Measurements from ENCODE around the gene RAPGEF1. TPM values are rescaled to one million over a fixed set of nuclear protein-coding genes. Genes with fewer than 3 reads are reported as not detected.

RAPGEF1 gene
- total and polyA plus RNA-seq, 12 donors, result 14.5 to 136 (median 49.1) TPM

DNA sequence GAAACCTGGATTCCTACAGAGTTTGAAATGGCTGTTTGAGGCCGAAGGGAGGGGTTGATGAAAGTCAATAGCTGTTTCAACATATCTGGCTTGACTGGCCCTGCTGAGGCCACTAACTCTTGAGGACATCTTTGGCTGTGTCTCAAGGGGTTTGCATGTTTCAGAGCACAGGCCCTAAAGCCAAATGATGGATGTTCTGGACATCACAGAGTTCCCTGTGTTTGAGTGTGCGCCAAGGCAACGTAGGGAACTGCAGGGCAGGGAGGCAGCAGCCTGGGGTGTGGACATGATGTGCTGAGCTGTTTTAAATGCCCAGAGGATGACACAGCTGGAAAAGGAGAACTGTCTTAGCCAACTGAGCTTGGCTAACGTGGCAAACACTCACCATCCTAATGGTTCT, 89.6 kb downstream of the RAPGEF1 start:
- 46 to 59% (median 54%) methylated on average over 3 to 4 of the region's 4 CpGs for WGBS, 4 donors
- Histone ChIP-seq H3K36me3 (replicated peaks in 1 of 2) (no peaks in the 10 kb centered on the region), H3K27me3 (no peaks in the 10 kb centered on the region), H3K4me1 (replicated peaks in 1 of 2) (peaks cover 14 to 31% of the 10 kb centered on the region in 2 donors), H3K27ac (peak overlapping the region in 2 of 5 donors; percentile 78 to 82), H3K9me3 (replicated peaks in 1 of 3) (no peaks in the 10 kb centered on the region), H3K4me3 (no peak overlapping the region)
- intact Hi-C loops (cut with DNase I), result no loop called here
- TF ChIP-seq POLR2A (IDR thresholded peaks at IDR 0.05), result no peak
- TF ChIP-seq, protein P1, sequence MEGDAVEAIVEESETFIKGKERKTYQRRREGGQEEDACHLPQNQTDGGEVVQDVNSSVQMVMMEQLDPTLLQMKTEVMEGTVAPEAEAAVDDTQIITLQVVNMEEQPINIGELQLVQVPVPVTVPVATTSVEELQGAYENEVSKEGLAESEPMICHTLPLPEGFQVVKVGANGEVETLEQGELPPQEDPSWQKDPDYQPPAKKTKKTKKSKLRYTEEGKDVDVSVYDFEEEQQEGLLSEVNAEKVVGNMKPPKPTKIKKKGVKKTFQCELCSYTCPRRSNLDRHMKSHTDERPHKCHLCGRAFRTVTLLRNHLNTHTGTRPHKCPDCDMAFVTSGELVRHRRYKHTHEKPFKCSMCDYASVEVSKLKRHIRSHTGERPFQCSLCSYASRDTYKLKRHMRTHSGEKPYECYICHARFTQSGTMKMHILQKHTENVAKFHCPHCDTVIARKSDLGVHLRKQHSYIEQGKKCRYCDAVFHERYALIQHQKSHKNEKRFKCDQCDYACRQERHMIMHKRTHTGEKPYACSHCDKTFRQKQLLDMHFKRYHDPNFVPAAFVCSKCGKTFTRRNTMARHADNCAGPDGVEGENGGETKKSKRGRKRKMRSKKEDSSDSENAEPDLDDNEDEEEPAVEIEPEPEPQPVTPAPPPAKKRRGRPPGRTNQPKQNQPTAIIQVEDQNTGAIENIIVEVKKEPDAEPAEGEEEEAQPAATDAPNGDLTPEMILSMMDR (IDR thresholded peaks at IDR 0.05), result peak in 1 of 6 experiments; percentile 20
- peak in 6 of 7 donors; percentile 63 to 84 (median 76) for DNase-seq

DNA sequence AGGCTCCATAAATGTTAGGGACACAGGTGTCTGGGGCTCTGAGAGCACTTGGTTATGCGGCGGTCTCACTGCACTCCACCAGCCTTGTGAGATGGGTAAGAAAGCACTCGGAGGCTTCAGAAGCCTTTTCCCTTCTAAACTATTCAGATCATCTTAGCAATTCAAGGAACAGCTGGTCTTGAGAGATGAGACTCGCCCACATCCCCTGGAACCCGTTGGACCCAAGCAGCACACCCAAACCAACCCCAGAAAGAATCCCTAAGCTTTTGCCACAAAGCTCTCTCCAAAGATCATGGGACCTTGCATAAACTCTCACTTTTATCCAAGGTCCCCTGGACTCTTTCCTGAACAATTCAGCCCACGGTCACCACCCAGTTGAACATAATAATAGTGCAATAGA, 90.2 kb downstream of the RAPGEF1 start:
- H3K27ac ChIP-seq, result peak overlapping the region in 2 of 5 donors; percentile 78 to 82
- no peaks in the 10 kb centered on the region for H3K27me3 ChIP-seq
- no peaks in the 10 kb centered on the region for H3K36me3 ChIP-seq (replicated peaks in 1 of 2)
- TF ChIP-seq, protein P1 (IDR thresholded peaks at IDR 0.05), result no peak
- TF ChIP-seq POLR2A (IDR thresholded peaks at IDR 0.05), result no peak
- H3K4me3 ChIP-seq, result no peak overlapping the region
- no peak for DNase-seq
- intact Hi-C loops (cut with DNase I), result no loop called here
- no peaks in the 10 kb centered on the region for H3K9me3 ChIP-seq (replicated peaks in 1 of 3)
- 93 to 94% (median 94%) methylated on average over 4 to 6 of the region's 6 CpGs for WGBS, 4 donors
- H3K4me1 ChIP-seq (replicated peaks in 1 of 2), result peaks cover 10 to 25% of the 10 kb centered on the region in 2 donors

- WGBS, 4 donors, result 87 to 89% (median 88%) methylated on average over 8 to 13 of the region's 13 CpGs
- Histone ChIP-seq H3K36me3 (replicated peaks in 1 of 2) (peaks cover 0 to 10% of the 10 kb centered on the region in 2 donors), H3K4me1 (replicated peaks in 1 of 2) (peaks cover 0 to 7% of the 10 kb centered on the region in 2 donors), H3K27me3 (no peaks in the 10 kb centered on the region), H3K27ac (no peak overlapping the region), H3K9me3 (replicated peaks in 1 of 3) (no peaks in the 10 kb centered on the region), H3K4me3 (no peak overlapping the region)
- no peak for DNase-seq
- TF ChIP-seq, protein P1 (IDR thresholded peaks at IDR 0.05), result no peak
- no peak for TF ChIP-seq POLR2A (IDR thresholded peaks at IDR 0.05)
- intact Hi-C loops (cut with DNase I), result no loop called here
Measured at GRCh38 chr9:131645078-131645776, 94.6 kb downstream of the RAPGEF1 start.

DNA sequence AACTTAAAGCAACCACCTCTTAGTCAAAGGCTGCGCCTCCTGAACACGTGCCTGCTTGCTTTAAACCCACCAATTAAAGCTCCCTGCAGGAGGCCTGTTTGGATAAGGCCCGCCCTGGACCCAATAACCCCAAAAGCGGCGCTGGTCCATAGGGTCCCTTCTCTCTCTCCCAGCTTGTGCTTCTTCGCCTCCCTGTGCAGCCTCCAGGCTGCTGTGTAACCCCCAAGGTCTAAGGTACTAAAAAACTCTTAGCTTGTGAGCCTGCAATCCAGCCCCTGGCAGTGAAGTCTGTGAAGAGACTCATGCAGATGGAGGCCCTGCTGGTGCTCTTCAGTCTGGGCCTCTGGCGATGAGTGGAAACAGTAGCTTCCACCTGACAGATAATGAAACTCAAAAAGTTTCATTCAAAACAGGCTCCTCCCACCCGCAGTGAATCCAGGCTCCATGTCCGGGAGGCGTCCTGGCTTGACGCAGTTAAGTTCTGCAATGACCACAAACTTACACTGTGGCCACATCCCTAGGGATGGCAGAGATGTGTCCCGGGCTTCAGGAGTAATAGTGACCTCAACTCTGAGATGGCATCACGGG, 97.3 kb downstream of the RAPGEF1 start:
- no peak for DNase-seq
- Histone ChIP-seq H3K27ac (no peak overlapping the region), H3K36me3 (replicated peaks in 1 of 2) (peaks cover 0 to 19% of the 10 kb centered on the region in 2 donors), H3K9me3 (replicated peaks in 1 of 3) (no peaks in the 10 kb centered on the region), H3K4me1 (replicated peaks in 1 of 2) (no peaks in the 10 kb centered on the region), H3K4me3 (no peak overlapping the region), H3K27me3 (no peaks in the 10 kb centered on the region)
- intact Hi-C loops (cut with DNase I), result no loop called here
- TF ChIP-seq, protein P1 (IDR thresholded peaks at IDR 0.05), result no peak
- no peak for TF ChIP-seq POLR2A (IDR thresholded peaks at IDR 0.05)
- 94 to 97% (median 95%) methylated on average over 11 to 13 of the region's 13 CpGs for WGBS, 4 donors
